Tibial nerve (tissue), 4 donors: Measurements from ENCODE around the gene APOB. TPM values are rescaled to one million over a fixed set of nuclear protein-coding genes. Genes with fewer than 3 reads are reported as not detected.

Source experiments
- DNase-seq, 2 donors: peaks; one replicate each; pipeline ENCODE4 v3.0.0-alpha.2; 2019; ENCODE audit warnings: low spot score in 2 of 2
- H3K27ac ChIP-seq, 4 donors: fragments of 200-600 bp; sonication (generic) in 3 of 4; one replicate each; pipeline ENCODE4 v1.5.1; 2017 to 2019; ENCODE audit warnings: mild to moderate bottlenecking in 1 of 4
- H3K27me3 ChIP-seq, 2 donors: fragments of 200-600 bp; sonication (generic) in 1 of 2; one replicate each; pipeline versions ENCODE4 v1.5.1 to v1.6.0; 2017 to 2019
- H3K36me3 ChIP-seq, 3 donors: fragments of 200-600 bp; sonication (generic); one replicate each; pipeline ENCODE4 v1.5.1; 2018 to 2019
- H3K4me1 ChIP-seq, 4 donors: fragments of 200-600 bp; sonication (generic) in 3 of 4; one replicate each; pipeline ENCODE4 v1.5.1; 2017 to 2019
- H3K4me3 ChIP-seq, 4 donors: fragments of 200-600 bp; sonication (generic) in 3 of 4; one replicate each; pipeline ENCODE4 v1.5.1; 2017 to 2019; ENCODE audit warnings: mild to moderate bottlenecking in 1 of 4, moderate library complexity in 1 of 4
- H3K9me3 ChIP-seq, 4 donors: fragments of 200-600 bp; sonication (generic) in 3 of 4; one replicate each; pipeline ENCODE4 v1.5.1; 2017 to 2019
- CTCF ChIP-seq, 5 experiments: fragments of 200-600 bp in 3 of 5; fragments of 450-650 bp in 2 of 5; sonication (generic) in 3 of 5; IDR thresholded peaks; one replicate each; pipeline ENCODE4 v1.5.1; 2016 to 2019; ENCODE audit warnings: antibody characterized with exemption in 5 of 5, mild to moderate bottlenecking in 3 of 5, moderate library complexity in 2 of 5
- EP300 ChIP-seq, 2 donors: sonication (generic); formaldehyde crosslinking; IDR thresholded peaks; one replicate each; pipeline ENCODE4 v1.6.1; 2017; ENCODE audit warnings: antibody characterized with exemption in 2 of 2, mild to moderate bottlenecking in 1 of 2
- POLR2A ChIP-seq, 2 donors: fragments of 450-650 bp; IDR thresholded peaks; one replicate each; pipeline ENCODE4 v1.6.1; 2017; ENCODE audit warnings: antibody characterized with exemption in 2 of 2, mild to moderate bottlenecking in 2 of 2, moderate library complexity in 2 of 2
- WGBS, 2 donors: methylation state at CpG; one replicate each; pipeline ENCODE4 v1.1.5; 2018; 5-methylcytosine and 5-hydroxymethylcytosine counted together
- total RNA-seq, 4 donors: library from RNA; depleted of rRNA; stranded (reverse); fragments of >200 nt; gene quantifications; one replicate each; pipeline ENCODE4 v1.1.0, GENCODE V29; 2016

APOB gene
- total RNA-seq, 4 donors from 2014 or later, result 2.1 to 4.2 (median 2.9) TPM

- Histone ChIP-seq H3K27ac (no peak overlapping the region), H3K4me1 (no peaks in the 10 kb centered on the region), H3K36me3 (no peaks in the 10 kb centered on the region), H3K4me3 (no peak overlapping the region), H3K9me3 (no peaks in the 10 kb centered on the region), H3K27me3 (no peaks in the 10 kb centered on the region)
- 81 to 82% methylated on average over 2 of the region's 2 CpGs for WGBS, 2 donors
- no peak for DNase-seq
- no peak for TF ChIP-seq EP300 (IDR thresholded peaks at IDR 0.05)
- TF ChIP-seq POLR2A (IDR thresholded peaks at IDR 0.05), result no peak
- no peak for TF ChIP-seq CTCF (IDR thresholded peaks at IDR 0.05)
Measured at GRCh38 chr2:21009662-21010225, 34.1 kb downstream of the APOB start.

GRCh38 chr2:21008790-21009661, 34.8 kb downstream of the APOB start:
- no peak overlapping the region for H3K4me3 ChIP-seq
- no peak for DNase-seq
- no peaks in the 10 kb centered on the region for H3K9me3 ChIP-seq
- TF ChIP-seq EP300 (IDR thresholded peaks at IDR 0.05), result no peak
- H3K36me3 ChIP-seq, result no peaks in the 10 kb centered on the region
- 95 to 96% methylated on average over 7 of the region's 7 CpGs for WGBS, 2 donors
- H3K27ac ChIP-seq, result no peak overlapping the region
- H3K27me3 ChIP-seq, result no peaks in the 10 kb centered on the region
- no peaks in the 10 kb centered on the region for H3K4me1 ChIP-seq

- Histone ChIP-seq H3K4me3 (no peak overlapping the region), H3K9me3 (no peaks in the 10 kb centered on the region), H3K27ac (no peak overlapping the region), H3K27me3 (no peaks in the 10 kb centered on the region), H3K4me1 (no peaks in the 10 kb centered on the region), H3K36me3 (no peaks in the 10 kb centered on the region)
- no peak for TF ChIP-seq POLR2A (IDR thresholded peaks at IDR 0.05)
- no peak for TF ChIP-seq CTCF (IDR thresholded peaks at IDR 0.05)
- TF ChIP-seq EP300 (IDR thresholded peaks at IDR 0.05), result no peak
- WGBS, 2 donors, result 90 to 94% methylated on average over 9 of the region's 9 CpGs
- DNase-seq, result no peak
Measured at GRCh38 chr2:21008014-21008789, 35.7 kb downstream of the APOB start.

- no peaks in the 10 kb centered on the region for H3K4me1 ChIP-seq
- WGBS, 2 donors, result 68% methylated on average over 8 of the region's 8 CpGs
- no peaks in the 10 kb centered on the region for H3K9me3 ChIP-seq
- TF ChIP-seq POLR2A (IDR thresholded peaks at IDR 0.05), result no peak
- TF ChIP-seq CTCF (IDR thresholded peaks at IDR 0.05), result no peak
- TF ChIP-seq EP300 (IDR thresholded peaks at IDR 0.05), result no peak
- no peaks in the 10 kb centered on the region for H3K36me3 ChIP-seq
- DNase-seq, result no peak
- no peak overlapping the region for H3K4me3 ChIP-seq
- H3K27ac ChIP-seq, result no peak overlapping the region
- no peaks in the 10 kb centered on the region for H3K27me3 ChIP-seq
Measured at GRCh38 chr2:21007129-21008013, 36.5 kb downstream of the APOB start.
